MCF 10A (cell line): ENCODE data around the gene OR6F1. TPM values are rescaled to one million over a fixed set of nuclear protein-coding genes. Genes with fewer than 3 reads are reported as not detected.
A peak's percentile ranks its signal among the peaks of the same experiment; 100 is the strongest.

Experiments
- BruUV-seq: library from RNA; stranded (reverse); fragments of 400-500 nt; replicated peaks from 2 replicates; lab custom pipeline; 2021; lab: Mats Ljungman, UMichigan
- CTCF ChIA-PET: fragments of 300-600 bp; sonication (Branson Sonifier 250); formaldehyde crosslinking; extraction: SDS; loops from one replicate; lab custom pipeline; 2021; ENCODE audit warnings: antibody characterized with exemption, inconsistent platforms; lab: Yijun Ruan, JAX
- POLR2A ChIA-PET: fragments of 300-600, 350-650 bp; sonication (Branson Sonifier 250); formaldehyde crosslinking; extraction: SDS; loops from one replicate; lab custom pipeline; 2020; ENCODE audit warnings: antibody characterized with exemption, inconsistent platforms; lab: Yijun Ruan, JAX
- DNase-seq: peaks from one replicate; pipeline ENCODE4 v3.0.0-alpha.2; 2018; ENCODE audit not compliant: unreplicated experiment
- H3K27ac Mint-ChIP-seq: one replicate; pipeline ENCODE4 v1.8.0; 2022; ENCODE audit warnings: mild to moderate bottlenecking, low read depth, mixed read lengths; ENCODE audit not compliant: unreplicated experiment
- H3K27me3 Mint-ChIP-seq: one replicate; pipeline ENCODE4 v1.8.0; 2022; ENCODE audit warnings: mixed read lengths; ENCODE audit not compliant: insufficient read depth, unreplicated experiment
- H3K36me3 Mint-ChIP-seq: one replicate; pipeline ENCODE4 v1.8.0; 2022; ENCODE audit warnings: mild to moderate bottlenecking, moderate library complexity, mixed read lengths; ENCODE audit not compliant: insufficient read depth, unreplicated experiment
- H3K4me1 Mint-ChIP-seq: one replicate; pipeline ENCODE4 v1.8.0; 2022; ENCODE audit warnings: mixed read lengths; ENCODE audit not compliant: insufficient read depth, unreplicated experiment
- H3K4me3 Mint-ChIP-seq: one replicate; pipeline ENCODE4 v1.8.0; 2022; ENCODE audit warnings: mild to moderate bottlenecking, moderate library complexity, mixed read lengths; ENCODE audit not compliant: unreplicated experiment
- H3K9me3 Mint-ChIP-seq: one replicate; pipeline ENCODE4 v1.8.0; 2022; ENCODE audit warnings: mixed read lengths; ENCODE audit not compliant: unreplicated experiment
- intact Hi-C: fragments of 100-400 bp; cut with micrococcal nuclease; formaldehyde crosslinking; loops from 2 replicates; pipeline ENCODE4 v1.14.1; 2022
- total RNA-seq: library from RNA; stranded (reverse); gene quantifications from 2 replicates; pipeline ENCODE4 v1.2.3, GENCODE V29; 2022
- TF ChIP-seq, protein P1 (sequence below): fragments of 200-600 bp; IDR thresholded peaks from one replicate; pipeline ENCODE4 v1.8.0; 2022; ENCODE audit warnings: antibody characterized with exemption, mild to moderate bottlenecking; ENCODE audit not compliant: unreplicated experiment

OR6F1 gene
- total RNA-seq, 1 experiment from 2014 or later = not detected

DNA sequence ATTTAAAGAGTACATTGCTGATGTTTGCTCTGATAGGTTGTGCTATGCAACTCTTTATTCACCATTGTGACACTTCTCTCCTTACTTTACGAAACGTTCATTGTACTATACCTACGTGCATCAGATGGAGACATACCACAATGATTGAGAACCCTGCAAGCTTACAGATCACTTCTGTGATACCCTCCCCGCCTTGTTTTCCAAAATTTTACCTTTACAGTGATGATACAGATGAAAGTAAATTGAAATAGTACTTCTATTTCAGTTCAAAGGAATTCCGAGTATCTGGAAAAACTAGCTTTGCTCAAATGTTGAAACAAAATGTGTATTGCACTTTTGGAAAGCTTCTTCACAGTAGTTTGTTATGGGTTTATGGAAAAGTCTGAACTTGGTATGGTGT, 25.3 kb upstream of the OR6F1 start:
- intact Hi-C loops = no loop called here
- TF ChIP-seq, protein P1, sequence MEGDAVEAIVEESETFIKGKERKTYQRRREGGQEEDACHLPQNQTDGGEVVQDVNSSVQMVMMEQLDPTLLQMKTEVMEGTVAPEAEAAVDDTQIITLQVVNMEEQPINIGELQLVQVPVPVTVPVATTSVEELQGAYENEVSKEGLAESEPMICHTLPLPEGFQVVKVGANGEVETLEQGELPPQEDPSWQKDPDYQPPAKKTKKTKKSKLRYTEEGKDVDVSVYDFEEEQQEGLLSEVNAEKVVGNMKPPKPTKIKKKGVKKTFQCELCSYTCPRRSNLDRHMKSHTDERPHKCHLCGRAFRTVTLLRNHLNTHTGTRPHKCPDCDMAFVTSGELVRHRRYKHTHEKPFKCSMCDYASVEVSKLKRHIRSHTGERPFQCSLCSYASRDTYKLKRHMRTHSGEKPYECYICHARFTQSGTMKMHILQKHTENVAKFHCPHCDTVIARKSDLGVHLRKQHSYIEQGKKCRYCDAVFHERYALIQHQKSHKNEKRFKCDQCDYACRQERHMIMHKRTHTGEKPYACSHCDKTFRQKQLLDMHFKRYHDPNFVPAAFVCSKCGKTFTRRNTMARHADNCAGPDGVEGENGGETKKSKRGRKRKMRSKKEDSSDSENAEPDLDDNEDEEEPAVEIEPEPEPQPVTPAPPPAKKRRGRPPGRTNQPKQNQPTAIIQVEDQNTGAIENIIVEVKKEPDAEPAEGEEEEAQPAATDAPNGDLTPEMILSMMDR = no peak
- DNase-seq = no peak
- H3K36me3 Mint-ChIP-seq = no peaks in the 10 kb centered on the region
- H3K27me3 Mint-ChIP-seq = no peaks in the 10 kb centered on the region
- BruUV-seq = no TSS peak
- no peaks in the 10 kb centered on the region for H3K9me3 Mint-ChIP-seq
- H3K4me1 Mint-ChIP-seq = peaks cover 26% of the 10 kb centered on the region
- ChIA-PET CTCF (interaction anchor here (0.6 to 1.1 kb wide), 2 partner anchors 60 to 1943 kb away, joined by 3 read pairs; no protein-coding TSS in a partner anchor), POLR2A (interaction anchor here (1.4 to 1.5 kb wide), 2 partner anchors 12 to 14 kb away, joined by 3 to 4 read pairs; no protein-coding TSS in a partner anchor)
- H3K27ac Mint-ChIP-seq = no peak overlapping the region
- no peak overlapping the region for H3K4me3 Mint-ChIP-seq

DNA sequence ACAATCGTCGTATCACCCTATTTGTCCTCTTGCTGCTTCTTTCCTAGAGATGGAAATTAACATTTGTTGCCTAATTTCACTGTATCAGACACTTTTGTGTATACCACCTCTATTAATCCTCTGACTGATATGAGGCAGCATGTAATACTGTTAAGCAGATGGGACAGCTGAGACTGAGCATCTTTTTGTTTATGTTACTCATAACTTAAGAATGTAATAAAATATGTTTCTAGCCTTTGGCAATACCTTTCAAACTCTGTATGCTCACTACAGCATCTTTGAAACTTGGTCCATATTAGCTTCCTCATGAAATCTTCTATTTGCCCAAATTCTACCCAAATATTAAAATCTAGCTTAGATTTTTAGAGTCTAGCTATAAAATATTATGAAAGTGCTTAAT, 24.3 kb upstream of the OR6F1 start:
- Mint-ChIP-seq H3K9me3 (no peaks in the 10 kb centered on the region), H3K27ac (no peak overlapping the region), H3K36me3 (no peaks in the 10 kb centered on the region), H3K4me1 (peaks cover 16% of the 10 kb centered on the region), H3K4me3 (no peak overlapping the region), H3K27me3 (no peaks in the 10 kb centered on the region)
- DNase-seq = peak; percentile 49
- intact Hi-C loops = no loop called here
- TF ChIP-seq, protein P1 = no peak
- POLR2A ChIA-PET = interaction anchor here (0.8 kb wide), 1 partner anchor 9 kb away, joined by 8 read pairs; no protein-coding TSS in a partner anchor
- CTCF ChIA-PET = interaction anchor here (1.1 kb wide), 1 partner anchor 59 kb away, joined by 3 read pairs; no protein-coding TSS in a partner anchor
- BruUV-seq = no TSS peak

DNA sequence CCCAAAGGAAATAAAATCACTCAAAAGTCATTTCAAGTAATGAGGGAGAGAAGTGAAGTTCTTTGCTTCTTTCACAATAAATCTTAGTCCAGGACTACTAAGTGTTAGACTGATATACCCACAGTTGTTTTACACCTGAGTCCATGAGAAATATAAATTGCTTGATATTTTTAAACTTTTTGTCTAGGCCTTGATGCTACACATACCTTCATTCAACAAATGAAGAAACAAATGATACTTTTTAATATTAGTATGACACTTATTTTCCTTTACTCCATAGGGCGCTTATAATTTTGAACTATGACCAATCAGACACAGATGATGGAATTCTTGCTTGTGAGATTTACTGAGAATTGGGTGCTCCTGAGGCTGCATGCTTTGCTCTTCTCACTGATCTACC, 21.9 kb upstream of the OR6F1 start, which contains the start of gene OR14K1:
TSS of gene OR14K1 (plus strand) at position 301 of the 400 bp plus-strand sequence. CDS start at position 301, 0 bp downstream.
- DNase-seq = no peak
- Mint-ChIP-seq H3K9me3 (no peaks in the 10 kb centered on the region), H3K36me3 (no peaks in the 10 kb centered on the region), H3K27ac (no peak within 1 kb of the TSS), H3K4me1 (peaks cover 21% of the 10 kb centered on the region), H3K27me3 (no peaks in the 10 kb centered on the region), H3K4me3 (no peak within 1 kb of the TSS)
- intact Hi-C loops = no loop called here
- POLR2A ChIA-PET = no interaction called here
- CTCF ChIA-PET = no interaction called here
- TF ChIP-seq, protein P1 = no peak
- BruUV-seq = no TSS peak

DNA sequence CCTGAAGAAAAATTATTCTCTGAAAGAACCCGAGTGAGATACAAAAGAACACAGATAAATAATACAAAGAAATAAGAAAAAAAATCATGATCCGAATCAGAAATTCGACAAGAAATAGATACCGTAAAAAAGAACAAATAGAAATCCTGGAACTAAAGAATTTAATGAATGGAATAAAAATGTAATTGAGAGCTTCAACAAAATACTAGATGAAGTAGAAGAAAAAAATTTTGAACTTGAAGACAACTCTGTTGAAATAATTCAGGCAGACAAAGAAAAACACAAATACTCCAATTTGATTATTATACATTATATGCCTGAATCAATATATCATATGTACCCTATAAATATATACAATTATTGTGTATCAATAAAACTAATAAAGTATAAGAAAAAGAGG, 4.8 kb upstream of the OR6F1 start:
- H3K4me1 Mint-ChIP-seq = no peaks in the 10 kb centered on the region
- H3K27me3 Mint-ChIP-seq = no peaks in the 10 kb centered on the region
- TF ChIP-seq, protein P1 = no peak
- no peak overlapping the region for H3K27ac Mint-ChIP-seq
- ChIA-PET POLR2A (no interaction called here), CTCF (no interaction called here)
- no peaks in the 10 kb centered on the region for H3K9me3 Mint-ChIP-seq
- BruUV-seq = no TSS peak
- no peak overlapping the region for H3K4me3 Mint-ChIP-seq
- no peaks in the 10 kb centered on the region for H3K36me3 Mint-ChIP-seq
- intact Hi-C loops = no loop called here
- no peak for DNase-seq
